PC-9 (cell line): ENCODE data around the gene KCNA5.

ENCODE experiments used
- CTCF ChIP-seq: fragments of 200-600 bp; sonication (generic); conservative IDR thresholded peaks from 2 replicates; pipeline ENCODE4 v1.6.1; 2017; ENCODE audit warnings: mixed run types, antibody characterized with exemption, mild to moderate bottlenecking, moderate library complexity
- EZH2 ChIP-seq: fragments of 200-600 bp; sonication (generic); IDR thresholded peaks from 2 replicates; pipeline ENCODE4 v1.8.0; 2017; ENCODE audit warnings: antibody characterized with exemption, low read depth

- TF ChIP-seq CTCF (no peak), EZH2 (no peak)
These were observed 22.6 kb downstream of the KCNA5 start for GRCh38 chr12:5066251-5066650.
